T-cell (primary cell): ENCODE measurements around the gene ETFBKMT. TPM values are rescaled to one million over a fixed set of nuclear protein-coding genes. Genes with fewer than 3 reads are reported as not detected.
A peak's percentile ranks its signal among the peaks of the same experiment; 100 is the strongest.
"Not testable (repeated sequence)": the region's sequence is repeated elsewhere in the genome, so short reads cannot be mapped to it uniquely, and the experiment has no call there.

Experiments
- ATAC-seq, 4 experiments: fragments of 200-7000 bp in 3 of 4; fragments of 150-1000 bp in 1 of 4; cut with Tn5 transposase; replicated peaks in 1 of 4; 1 replicate in 3 of 4; 2 replicates in 1 of 4; pipeline ENCODE4 v1.10.0; 2021; ENCODE audit warnings: moderate library complexity in 3 of 4, mild to moderate bottlenecking in 2 of 4, moderate number of reproducible peaks in 1 of 4
- CTCF ChIA-PET, 2 donors: fragments of 300-600 bp; sonication (Branson Sonifier 250); formaldehyde crosslinking; loops; one replicate each; lab custom pipeline; 2022; ENCODE audit warnings: antibody characterized with exemption in 2 of 2; lab: Charles Lee
- POLR2A ChIA-PET, 2 donors: fragments of 300-600 bp; sonication (Branson Sonifier 250); formaldehyde crosslinking; loops; one replicate each; lab custom pipeline; 2022; ENCODE audit warnings: antibody characterized with exemption in 2 of 2; lab: Charles Lee
- DNase-seq, 35 experiments: peaks; one replicate each; pipeline versions ENCODE4 v3.0.0 to v3.0.0-alpha.2; 2013 to 2023
- H3K27ac ChIP-seq: one replicate; pipeline ENCODE4 v1.5.1; 2013; ENCODE audit warnings: low read length
- H3K27me3 ChIP-seq, 2 experiments: replicated peaks in 1 of 2; 1 replicate in 1 of 2; 2 replicates in 1 of 2; pipeline versions ENCODE4 v1.6.1 to v1.7.0; 2013; ENCODE audit warnings: low read length in 1 of 2, mixed read lengths in 1 of 2; ENCODE audit not compliant: control insufficient read depth in 2 of 2, insufficient read depth in 2 of 2; ENCODE audit errors: extremely low read depth in 1 of 2
- H3K36me3 ChIP-seq, 2 donors: 1 replicate in 1 of 2; 2 replicates in 1 of 2; pipeline versions ENCODE4 v1.6.1 to v1.7.0; 2013; ENCODE audit warnings: low read length in 1 of 2; ENCODE audit not compliant: control insufficient read depth in 2 of 2, insufficient read depth in 1 of 2; ENCODE audit errors: extremely low read depth in 1 of 2
- H3K4me1 ChIP-seq, 2 experiments: 1 replicate in 1 of 2; 2 replicates in 1 of 2; pipeline versions ENCODE4 v1.6.1 to v1.7.0; 2013; ENCODE audit warnings: low read length in 2 of 2, mixed read lengths in 1 of 2; ENCODE audit not compliant: insufficient read depth in 2 of 2, control insufficient read depth in 1 of 2; ENCODE audit errors: extremely low read depth in 1 of 2
- H3K4me3 ChIP-seq, 2 donors: 1 replicate in 1 of 2; 2 replicates in 1 of 2; pipeline versions ENCODE4 v1.5.1 to v1.7.0; 2013; ENCODE audit warnings: mild to moderate bottlenecking in 2 of 2, low read length in 1 of 2, moderate library complexity in 1 of 2; ENCODE audit not compliant: control insufficient read depth in 1 of 2; ENCODE audit errors: extremely low read depth in 1 of 2
- H3K9me3 ChIP-seq: 2 replicates; pipeline ENCODE4 v1.7.0; 2013
- H3K27ac Mint-ChIP-seq, 2 donors: one replicate each; pipeline ENCODE4 v1.8.0; 2020 to 2021; ENCODE audit warnings: mild to moderate bottlenecking in 2 of 2, mixed read lengths in 2 of 2
- H3K27me3 Mint-ChIP-seq, 2 donors: one replicate each; pipeline ENCODE4 v1.8.0; 2021 to 2022; ENCODE audit warnings: mixed read lengths in 2 of 2
- H3K36me3 Mint-ChIP-seq: one replicate; pipeline ENCODE4 v1.8.0; 2021; ENCODE audit warnings: mixed read lengths
- H3K4me1 Mint-ChIP-seq, 3 donors: one replicate each; pipeline ENCODE4 v1.8.0; 2020 to 2022; ENCODE audit warnings: mixed read lengths in 3 of 3, mild to moderate bottlenecking in 1 of 3
- H3K4me3 Mint-ChIP-seq, 3 donors: one replicate each; pipeline ENCODE4 v1.8.0; 2020 to 2022; ENCODE audit warnings: mild to moderate bottlenecking in 3 of 3, mixed read lengths in 3 of 3, moderate library complexity in 3 of 3
- H3K9me3 Mint-ChIP-seq, 3 donors: one replicate each; pipeline ENCODE4 v1.8.0; 2020 to 2022; ENCODE audit warnings: mixed read lengths in 3 of 3
- WGBS: methylation state at CpG from one replicate; pipeline ENCODE4 v1.1.5; 2013; ENCODE audit warnings: missing lambda C conversion rate; ENCODE audit not compliant: insufficient coverage; 5-methylcytosine and 5-hydroxymethylcytosine counted together
- total RNA-seq, 35 experiments: library from RNA in 6 of 35; stranded (reverse) in 6 of 35; fragments of 120-200 nt in 1 of 35; gene quantifications; one replicate each; pipeline versions ENCODE4 v1.2.1 to v1.2.4 and lab custom pipeline; 2013 to 2026

ETFBKMT gene
- total RNA-seq, 5 donors from 2014 or later (not counting 1 experiment from before 2014, with no cell fraction given), result 0.48 to 2.1 (median 1.6) TPM

- H3K4me3 ChIP-seq, H3K4me3 Mint-ChIP-seq, H3K36me3 ChIP-seq, H3K27ac ChIP-seq, H3K9me3 ChIP-seq, H3K27me3 Mint-ChIP-seq, H3K27ac Mint-ChIP-seq, ATAC-seq, DNase-seq, POLR2A ChIA-PET, CTCF ChIA-PET, H3K27me3 ChIP-seq: not testable (repeated sequence)
- WGBS, result 100% methylated on average over 1 of the region's 4 CpGs
- Mint-ChIP-seq H3K4me1 (peaks cover 10 to 34% (median 30%) of the 10 kb centered on the region in 3 donors), H3K9me3 (peaks cover 0 to 27% (median 4%) of the 10 kb centered on the region in 3 donors), H3K36me3 (peaks cover 53% of the 10 kb centered on the region)
- peaks cover 0 to 17% of the 10 kb centered on the region in 2 experiments for H3K4me1 ChIP-seq
These were observed 57.5 kb downstream of the ETFBKMT start for GRCh38 chr12:31716998-31717397.

DNA sequence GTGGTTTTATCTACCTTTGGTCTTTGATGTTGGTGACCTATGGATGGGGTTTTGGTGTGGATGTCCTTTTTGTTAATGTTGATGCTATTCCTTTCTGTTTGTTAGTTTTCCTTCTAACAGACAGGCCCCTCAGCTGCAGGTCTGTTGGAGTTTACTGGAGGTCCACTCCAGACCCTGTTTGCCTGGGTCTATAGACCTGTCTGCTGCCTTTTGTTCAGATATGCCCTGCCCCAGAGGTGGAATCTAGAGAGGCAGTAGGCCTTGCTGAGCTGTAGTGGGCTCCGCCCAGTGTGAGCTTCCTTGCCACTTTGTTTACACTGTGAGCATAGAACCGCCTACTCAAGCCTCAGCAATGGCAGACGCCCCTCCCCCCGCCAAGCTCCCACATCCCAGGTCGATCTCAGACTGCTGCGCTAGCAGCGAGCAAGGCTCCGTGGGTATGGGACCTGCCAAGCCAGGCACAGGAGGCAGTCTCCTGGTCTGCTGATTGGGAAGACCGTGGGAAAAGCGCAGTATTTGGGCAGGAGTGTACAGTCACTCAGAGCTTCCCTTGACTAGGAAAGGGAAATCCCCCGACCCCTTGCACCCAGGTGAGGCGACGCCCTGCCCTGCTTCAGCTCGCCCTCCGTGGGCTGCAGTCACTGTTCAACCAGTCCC is 59.2 kb downstream of the ETFBKMT start:
- H3K27me3 Mint-ChIP-seq, H3K9me3 ChIP-seq, H3K36me3 ChIP-seq, H3K4me3 Mint-ChIP-seq, H3K4me3 ChIP-seq, ATAC-seq, H3K27ac ChIP-seq, CTCF ChIA-PET, H3K27me3 ChIP-seq, DNase-seq, POLR2A ChIA-PET: not testable (repeated sequence)
- peaks cover 26 to 49% (median 46%) of the 10 kb centered on the region in 3 donors for H3K4me1 Mint-ChIP-seq
- peaks cover 0 to 27% (median 5%) of the 10 kb centered on the region in 3 donors for H3K9me3 Mint-ChIP-seq
- H3K27ac Mint-ChIP-seq, result peak overlapping the region in 1 of 2 donors; percentile 44
- WGBS, result 88% methylated on average over 13 of the region's 15 CpGs
- H3K4me1 ChIP-seq, result peaks cover 0 to 28% of the 10 kb centered on the region in 2 experiments
- H3K36me3 Mint-ChIP-seq, result peaks cover 67% of the 10 kb centered on the region

DNA sequence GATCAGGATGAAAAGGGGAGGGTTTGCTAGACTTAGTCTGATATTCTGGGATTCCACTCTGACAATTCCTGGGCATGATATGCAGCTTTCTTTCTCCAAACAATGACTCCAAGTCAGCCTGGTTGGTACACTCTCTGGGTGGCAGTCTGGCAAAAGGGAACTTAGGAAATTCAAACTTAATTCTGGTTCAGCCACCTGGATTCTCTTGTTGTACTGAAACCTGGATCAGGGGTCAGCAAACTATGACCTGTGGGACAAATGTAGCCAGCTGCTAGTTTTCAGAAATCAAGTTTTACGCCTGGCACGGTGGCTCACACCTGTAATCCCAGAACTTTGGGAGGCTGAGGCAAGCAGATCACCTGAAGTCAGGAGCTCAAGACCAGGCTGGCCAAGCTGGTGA is 63.1 kb downstream of the ETFBKMT start:
- Histone ChIP-seq H3K36me3 (peaks cover 0 to 5% of the 10 kb centered on the region in 2 donors), H3K27ac (peak overlapping the region; percentile 8), H3K4me1 (peaks cover 0 to 32% of the 10 kb centered on the region in 2 experiments), H3K9me3 (peaks cover 2% of the 10 kb centered on the region), H3K27me3 (no peaks in the 10 kb centered on the region), H3K4me3 (no peak overlapping the region)
- 100% methylated on average over 2 of the region's 2 CpGs for WGBS
- ChIA-PET POLR2A (interaction anchor here in 1 of 2 donors (0.6 kb wide), 1 partner anchor 80 kb away, joined by 3 read pairs; no protein-coding TSS in a partner anchor), CTCF (interaction anchor here in 1 of 2 donors (1.4 kb wide), 1 partner anchor 1033 kb away, joined by 4 read pairs; the partner anchor contains the start of gene YARS2)
- Mint-ChIP-seq H3K9me3 (peaks cover 9 to 18% (median 11%) of the 10 kb centered on the region in 3 donors), H3K4me1 (peaks cover 52 to 70% (median 66%) of the 10 kb centered on the region in 3 donors), H3K27ac (peak overlapping the region; percentile 75 to 83), H3K36me3 (peaks cover 78% of the 10 kb centered on the region), H3K27me3 (no peaks in the 10 kb centered on the region), H3K4me3 (peak overlapping the region in 2 of 3 donors; percentile 21 to 43)
- DNase-seq (no peak), ATAC-seq (no peak)

Other genes starting within 250 kb of the ETFBKMT start
- gene DENND5B, start 68.6 kb upstream of the ETFBKMT start, total RNA-seq, result 1 to 10 TPM in 3 of 5 donors, under 1 TPM in 2; 0.38 to 2.6 (median 1.2) TPM
- 10 to 100 TPM in 4 of 5 donors, 1 to 10 TPM in 1; 8.4 to 13.6 (median 12.2) TPM for gene AMN1, start 69.3 kb downstream of the ETFBKMT start, total RNA-seq